GM12891 (cell line): ENCODE results near the gene CYP26B1.

Source experiments
- PAX5 ChIP-seq: IDR thresholded peaks from 2 replicates; pipeline ENCODE4 v1.6.1; 2011; ENCODE audit warnings: low read length, moderate library complexity, mild to moderate bottlenecking; ENCODE audit not compliant: insufficient read depth, severe bottlenecking
- POLR2A ChIP-seq: IDR thresholded peaks from 2 replicates; pipeline ENCODE4 v1.6.1; 2011; ENCODE audit warnings: low read depth, low read length, control low read depth
- POLR2AphosphoS5 ChIP-seq: IDR thresholded peaks from 2 replicates; pipeline ENCODE4 v1.6.1; 2011; ENCODE audit warnings: low read depth, low read length, control low read depth
- POU2F2 ChIP-seq: IDR thresholded peaks from 2 replicates; pipeline ENCODE4 v1.6.1; 2011; ENCODE audit warnings: low read depth, mild to moderate bottlenecking, control low read depth, low read length, moderate library complexity
- SPI1 ChIP-seq: IDR thresholded peaks from 2 replicates; pipeline ENCODE4 v1.6.1; 2011; ENCODE audit warnings: low read depth, low read length, control low read depth
- TAF1 ChIP-seq: IDR thresholded peaks from 2 replicates; pipeline ENCODE4 v1.6.1; 2011; ENCODE audit warnings: low read depth, low read length, control low read depth

- TF ChIP-seq POLR2AphosphoS5 (no peak), POLR2A (no peak), TAF1 (no peak), SPI1 (no peak), POU2F2 (no peak), PAX5 (no peak)
Observed at GRCh38 chr2:72106978-72107377, 40.7 kb downstream of the CYP26B1 start.
